PFSK-1 (cell line): Measurements from ENCODE around the gene SH3BP1.

ENCODE experiments used
- FOXP2 ChIP-seq: optimal IDR thresholded peaks from 2 replicates; pipeline ENCODE3; 2011; ENCODE audit warnings: borderline replicate concordance, control low read depth, inconsistent platforms; ENCODE audit not compliant: insufficient read depth; ENCODE audit errors: extremely low read length, extremely low read depth
- POLR2AphosphoS5 ChIP-seq: IDR thresholded peaks from 2 replicates; pipeline ENCODE4 v1.6.1; 2012; ENCODE audit warnings: low read depth, mild to moderate bottlenecking, control low read depth, low read length, moderate library complexity
- SIN3A ChIP-seq: IDR thresholded peaks from 2 replicates; pipeline ENCODE4 v1.6.1; 2012; ENCODE audit warnings: mild to moderate bottlenecking, low read length, moderate library complexity, borderline replicate concordance; ENCODE audit not compliant: insufficient read depth
- TAF1 ChIP-seq: IDR thresholded peaks from 2 replicates; pipeline ENCODE4 v1.6.1; 2012; ENCODE audit warnings: low read length, control low read depth, borderline replicate concordance; ENCODE audit not compliant: insufficient read depth
- TF ChIP-seq, protein P1 (sequence below), 2 experiments: IDR thresholded peaks; 2 replicates each; pipeline versions ENCODE4 v1.6.1 to v1.8.0; 2011 to 2012; ENCODE audit warnings: low read depth in 2 of 2, low read length in 2 of 2, control low read depth in 1 of 2, inconsistent platforms in 1 of 2, mild to moderate bottlenecking in 1 of 2, moderate library complexity in 1 of 2; ENCODE audit not compliant: insufficient read depth in 1 of 2

The SH3BP1 gene

DNA sequence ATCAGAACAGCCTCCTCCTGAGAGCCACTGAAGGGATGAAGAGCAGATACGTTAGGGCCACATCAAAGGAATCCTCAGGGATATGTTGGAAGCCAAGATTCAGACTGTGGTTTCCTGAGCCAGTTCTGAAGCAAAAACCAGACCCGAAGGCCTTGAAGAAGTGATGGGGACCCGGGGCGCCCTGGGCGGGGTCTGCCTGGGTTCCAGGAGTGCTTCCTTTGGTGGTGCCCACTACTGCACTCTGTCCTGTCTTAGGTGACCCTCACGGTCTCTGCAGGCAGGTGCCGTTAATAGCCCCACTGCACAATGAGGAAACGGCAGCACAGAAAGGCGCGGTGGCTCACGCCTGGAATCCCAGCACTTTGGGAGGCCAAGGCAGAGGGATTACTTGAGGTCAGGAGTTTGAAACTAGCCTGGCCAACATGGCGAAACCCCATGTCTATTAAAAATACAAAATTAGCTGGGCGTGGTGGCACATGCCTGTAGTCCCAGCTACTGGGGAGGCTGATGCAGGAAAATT lies 12.9 kb upstream of the SH3BP1 start:
- no peak for TF ChIP-seq FOXP2
- no peak for TF ChIP-seq POLR2AphosphoS5
- TF ChIP-seq, protein P1, sequence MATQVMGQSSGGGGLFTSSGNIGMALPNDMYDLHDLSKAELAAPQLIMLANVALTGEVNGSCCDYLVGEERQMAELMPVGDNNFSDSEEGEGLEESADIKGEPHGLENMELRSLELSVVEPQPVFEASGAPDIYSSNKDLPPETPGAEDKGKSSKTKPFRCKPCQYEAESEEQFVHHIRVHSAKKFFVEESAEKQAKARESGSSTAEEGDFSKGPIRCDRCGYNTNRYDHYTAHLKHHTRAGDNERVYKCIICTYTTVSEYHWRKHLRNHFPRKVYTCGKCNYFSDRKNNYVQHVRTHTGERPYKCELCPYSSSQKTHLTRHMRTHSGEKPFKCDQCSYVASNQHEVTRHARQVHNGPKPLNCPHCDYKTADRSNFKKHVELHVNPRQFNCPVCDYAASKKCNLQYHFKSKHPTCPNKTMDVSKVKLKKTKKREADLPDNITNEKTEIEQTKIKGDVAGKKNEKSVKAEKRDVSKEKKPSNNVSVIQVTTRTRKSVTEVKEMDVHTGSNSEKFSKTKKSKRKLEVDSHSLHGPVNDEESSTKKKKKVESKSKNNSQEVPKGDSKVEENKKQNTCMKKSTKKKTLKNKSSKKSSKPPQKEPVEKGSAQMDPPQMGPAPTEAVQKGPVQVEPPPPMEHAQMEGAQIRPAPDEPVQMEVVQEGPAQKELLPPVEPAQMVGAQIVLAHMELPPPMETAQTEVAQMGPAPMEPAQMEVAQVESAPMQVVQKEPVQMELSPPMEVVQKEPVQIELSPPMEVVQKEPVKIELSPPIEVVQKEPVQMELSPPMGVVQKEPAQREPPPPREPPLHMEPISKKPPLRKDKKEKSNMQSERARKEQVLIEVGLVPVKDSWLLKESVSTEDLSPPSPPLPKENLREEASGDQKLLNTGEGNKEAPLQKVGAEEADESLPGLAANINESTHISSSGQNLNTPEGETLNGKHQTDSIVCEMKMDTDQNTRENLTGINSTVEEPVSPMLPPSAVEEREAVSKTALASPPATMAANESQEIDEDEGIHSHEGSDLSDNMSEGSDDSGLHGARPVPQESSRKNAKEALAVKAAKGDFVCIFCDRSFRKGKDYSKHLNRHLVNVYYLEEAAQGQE (IDR thresholded peaks at IDR 0.05; ENCODE audit: insufficient read depth in 1 of 2, low read depth in 2 of 2, low read length in 2 of 2) = no peak
- no peak for TF ChIP-seq SIN3A
- no peak for TF ChIP-seq TAF1

DNA sequence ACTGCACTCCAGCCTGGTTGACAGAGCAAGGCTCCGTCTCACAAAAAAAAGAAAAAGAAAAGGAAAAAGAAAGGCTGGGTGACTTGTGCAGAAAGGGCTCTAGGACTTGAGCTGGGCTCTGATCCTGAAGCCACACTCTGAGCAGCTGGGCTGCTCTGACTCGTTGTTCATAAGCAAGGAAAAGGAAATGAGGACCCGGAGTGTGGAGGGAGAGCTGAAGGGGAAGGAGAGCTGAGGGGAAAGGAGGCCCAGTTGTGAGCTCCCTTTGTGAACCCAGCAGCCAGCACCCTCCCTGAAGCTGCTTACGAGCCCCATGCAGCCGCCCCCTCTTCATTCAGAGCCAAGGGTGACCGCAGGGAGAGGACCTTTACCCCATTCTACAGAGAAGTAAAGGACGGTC lies 12.3 kb upstream of the SH3BP1 start:
- TF ChIP-seq, protein P1 (IDR thresholded peaks at IDR 0.05; ENCODE audit: insufficient read depth in 1 of 2, low read depth in 2 of 2, low read length in 2 of 2) = no peak
- no peak for TF ChIP-seq TAF1
- TF ChIP-seq SIN3A = no peak
- TF ChIP-seq FOXP2 = no peak
- TF ChIP-seq POLR2AphosphoS5 = no peak

DNA sequence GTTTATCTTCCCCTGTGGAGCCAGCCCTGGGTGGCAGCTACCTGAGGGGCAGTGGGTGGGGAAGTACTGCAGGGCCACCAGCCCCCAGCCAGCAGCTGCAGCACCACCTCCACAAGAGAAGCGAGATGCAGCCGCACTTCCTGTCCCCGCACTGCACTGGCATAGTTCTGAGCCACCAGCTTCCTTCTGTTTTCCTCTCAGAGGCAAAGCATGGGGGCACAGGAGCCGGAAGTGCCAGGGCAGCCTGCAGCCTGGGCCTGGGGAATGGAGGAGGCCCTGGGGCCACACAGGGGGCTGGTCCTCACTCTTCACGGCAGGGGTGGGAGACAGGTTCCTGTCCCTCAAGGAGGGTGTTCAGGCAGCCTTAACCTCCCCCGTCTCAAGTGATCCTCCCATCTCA lies 11.9 kb upstream of the SH3BP1 start:
- TF ChIP-seq POLR2AphosphoS5 (no peak), FOXP2 (no peak), SIN3A (no peak), TAF1 (no peak)
- TF ChIP-seq, protein P1 (IDR thresholded peaks at IDR 0.05; ENCODE audit: insufficient read depth in 1 of 2, low read depth in 2 of 2, low read length in 2 of 2) = no peak

DNA sequence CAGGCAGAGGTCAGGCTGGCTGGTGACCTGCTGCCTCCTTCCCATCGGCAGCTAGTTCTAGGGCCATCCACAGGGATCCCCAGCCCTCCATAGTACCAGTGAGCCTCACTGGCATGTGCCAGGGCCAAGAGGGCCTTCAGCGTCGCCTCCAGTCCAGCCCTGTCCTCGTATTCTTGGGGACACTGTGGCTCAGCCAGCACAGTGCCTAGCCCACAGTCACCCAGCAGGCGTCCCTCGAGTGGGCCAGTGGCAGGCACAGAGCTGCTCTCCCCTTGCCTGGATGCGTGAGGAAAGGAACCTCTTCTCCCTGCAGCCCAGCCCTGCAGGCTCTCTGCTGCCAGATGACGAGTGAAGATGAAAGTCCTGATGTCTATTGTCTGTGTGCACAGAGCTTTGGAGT lies 10.6 kb upstream of the SH3BP1 start:
- TF ChIP-seq, protein P1 (IDR thresholded peaks at IDR 0.05; ENCODE audit: insufficient read depth in 1 of 2, low read depth in 2 of 2, low read length in 2 of 2) = no peak
- TF ChIP-seq TAF1 (no peak), POLR2AphosphoS5 (no peak), SIN3A (no peak), FOXP2 (no peak)

DNA sequence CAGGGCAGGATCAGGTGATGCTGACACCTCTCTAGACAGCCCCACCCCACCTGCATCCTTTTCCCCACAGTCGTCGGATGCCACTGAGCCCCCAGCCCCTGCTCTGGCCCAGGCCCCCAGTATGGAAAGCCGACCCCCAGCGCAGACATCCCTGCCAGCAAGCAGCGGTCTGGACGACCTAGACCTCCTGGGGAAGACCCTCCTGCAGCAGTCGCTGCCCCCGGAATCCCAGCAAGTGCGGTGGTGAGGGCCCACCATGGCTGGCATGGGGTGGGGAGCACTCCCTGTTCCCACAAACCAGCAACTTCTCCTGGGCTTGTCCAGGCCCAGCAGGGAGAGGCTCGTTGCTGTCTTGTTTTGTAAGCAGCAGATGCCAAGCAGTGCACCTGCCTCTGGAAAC lies 9.5 kb upstream of the SH3BP1 start:
- TF ChIP-seq POLR2AphosphoS5 = no peak
- TF ChIP-seq, protein P1 (IDR thresholded peaks at IDR 0.05; ENCODE audit: insufficient read depth in 1 of 2, low read depth in 2 of 2, low read length in 2 of 2) = no peak
- TF ChIP-seq FOXP2 = no peak
- no peak for TF ChIP-seq TAF1
- TF ChIP-seq SIN3A = no peak
